HG03460 (cell line): ENCODE results near the gene TARBP1.
"Not testable (repeated sequence)": the region's sequence is repeated elsewhere in the genome, so short reads cannot be mapped to it uniquely, and the experiment has no call there.

Experiments
- ATAC-seq: cut with Tn5 transposase; IDR thresholded peaks from one replicate; pipeline ENCODE4 v1.9.1; 2021; ENCODE audit not compliant: unreplicated experiment

Gene TARBP1, protein sequence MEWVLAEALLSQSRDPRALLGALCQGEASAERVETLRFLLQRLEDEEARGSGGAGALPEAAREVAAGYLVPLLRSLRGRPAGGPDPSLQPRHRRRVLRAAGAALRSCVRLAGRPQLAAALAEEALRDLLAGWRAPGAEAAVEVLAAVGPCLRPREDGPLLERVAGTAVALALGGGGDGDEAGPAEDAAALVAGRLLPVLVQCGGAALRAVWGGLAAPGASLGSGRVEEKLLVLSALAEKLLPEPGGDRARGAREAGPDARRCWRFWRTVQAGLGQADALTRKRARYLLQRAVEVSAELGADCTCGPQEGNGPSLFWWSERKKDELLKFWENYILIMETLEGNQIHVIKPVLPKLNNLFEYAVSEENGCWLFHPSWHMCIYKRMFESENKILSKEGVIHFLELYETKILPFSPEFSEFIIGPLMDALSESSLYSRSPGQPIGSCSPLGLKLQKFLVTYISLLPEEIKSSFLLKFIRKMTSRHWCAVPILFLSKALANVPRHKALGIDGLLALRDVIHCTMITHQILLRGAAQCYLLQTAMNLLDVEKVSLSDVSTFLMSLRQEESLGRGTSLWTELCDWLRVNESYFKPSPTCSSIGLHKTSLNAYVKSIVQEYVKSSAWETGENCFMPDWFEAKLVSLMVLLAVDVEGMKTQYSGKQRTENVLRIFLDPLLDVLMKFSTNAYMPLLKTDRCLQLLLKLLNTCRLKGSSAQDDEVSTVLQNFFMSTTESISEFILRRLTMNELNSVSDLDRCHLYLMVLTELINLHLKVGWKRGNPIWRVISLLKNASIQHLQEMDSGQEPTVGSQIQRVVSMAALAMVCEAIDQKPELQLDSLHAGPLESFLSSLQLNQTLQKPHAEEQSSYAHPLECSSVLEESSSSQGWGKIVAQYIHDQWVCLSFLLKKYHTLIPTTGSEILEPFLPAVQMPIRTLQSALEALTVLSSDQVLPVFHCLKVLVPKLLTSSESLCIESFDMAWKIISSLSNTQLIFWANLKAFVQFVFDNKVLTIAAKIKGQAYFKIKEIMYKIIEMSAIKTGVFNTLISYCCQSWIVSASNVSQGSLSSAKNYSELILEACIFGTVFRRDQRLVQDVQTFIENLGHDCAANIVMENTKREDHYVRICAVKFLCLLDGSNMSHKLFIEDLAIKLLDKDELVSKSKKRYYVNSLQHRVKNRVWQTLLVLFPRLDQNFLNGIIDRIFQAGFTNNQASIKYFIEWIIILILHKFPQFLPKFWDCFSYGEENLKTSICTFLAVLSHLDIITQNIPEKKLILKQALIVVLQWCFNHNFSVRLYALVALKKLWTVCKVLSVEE (N-terminal part only)

GRCh38 chr1:234478481-234479309, at the start of gene TARBP1:
Gene TARBP1 (minus strand): TSS chr1:234479179. CDS start chr1:234479103, 76 bp downstream.
- ATAC-seq: peak; percentile 58

DNA sequence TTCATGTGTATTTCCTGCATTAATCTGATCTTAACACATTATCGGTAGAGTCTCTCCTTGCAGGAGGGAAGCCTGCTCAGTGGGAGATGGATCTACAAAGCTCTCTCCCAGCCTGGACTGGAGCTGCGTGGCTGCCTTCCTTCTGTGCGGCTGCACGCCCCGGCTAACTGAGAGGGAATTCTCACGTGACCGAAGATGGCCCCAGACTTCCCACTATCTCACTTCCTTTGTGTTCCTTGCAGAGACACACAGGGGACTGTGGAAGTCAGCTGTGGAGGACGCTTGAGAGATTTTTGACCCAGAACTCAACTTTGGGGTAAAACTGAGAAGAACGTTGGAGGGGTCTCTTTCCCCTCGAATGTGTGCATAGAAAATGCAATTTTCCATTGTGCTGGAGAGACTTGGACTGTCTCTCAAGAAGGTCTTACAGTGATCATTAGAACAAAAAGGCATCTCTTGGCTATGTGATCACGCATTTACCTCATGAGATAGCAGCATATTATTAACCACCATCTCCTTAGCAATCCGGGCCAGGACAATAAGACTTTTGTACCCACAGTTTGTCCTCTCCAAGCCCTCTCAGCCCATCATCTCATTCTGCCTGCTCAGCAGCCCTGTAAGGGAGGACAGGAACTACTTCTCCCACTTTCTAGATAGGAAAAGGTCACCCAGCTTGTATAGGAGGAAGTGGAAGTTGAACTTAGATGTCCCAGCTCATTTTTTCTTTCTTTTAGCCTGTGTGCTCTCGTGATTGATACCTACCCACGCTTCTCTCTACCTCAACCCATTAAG, 49.3 kb upstream of the TARBP1 start:
- no peak for ATAC-seq

DNA sequence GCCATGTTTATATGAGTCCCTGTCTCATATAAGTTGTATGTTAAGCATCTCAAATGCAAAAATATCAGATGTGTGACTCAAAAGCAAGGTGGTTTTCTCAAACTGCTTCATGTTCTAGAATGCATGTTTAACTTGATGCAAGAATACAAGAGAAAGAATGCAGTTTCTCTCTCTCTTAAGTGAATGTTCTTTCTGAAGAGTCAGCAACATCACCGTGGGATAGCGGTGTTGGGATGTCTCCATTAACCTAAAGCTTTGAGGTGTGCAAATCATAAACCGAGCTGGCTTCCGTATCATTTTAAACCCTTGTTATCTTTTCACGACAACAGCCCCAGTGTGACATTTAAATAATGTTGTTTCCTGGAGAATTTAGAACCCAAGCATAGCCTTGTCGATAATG, 48.4 kb upstream of the TARBP1 start:
- no peak for ATAC-seq

- ATAC-seq: no peak
Measured at GRCh38 chr1:234526922-234527321, 47.9 kb upstream of the TARBP1 start.

GRCh38 chr1:234525099-234525799, 46.3 kb upstream of the TARBP1 start:
- no peak for ATAC-seq

- ATAC-seq: no peak
Measured at GRCh38 chr1:234521836-234522235, 42.9 kb upstream of the TARBP1 start.

GRCh38 chr1:234520908-234521817, 42.2 kb upstream of the TARBP1 start:
- no peak for ATAC-seq

GRCh38 chr1:234519506-234519905, 40.5 kb upstream of the TARBP1 start:
- ATAC-seq: no peak

DNA sequence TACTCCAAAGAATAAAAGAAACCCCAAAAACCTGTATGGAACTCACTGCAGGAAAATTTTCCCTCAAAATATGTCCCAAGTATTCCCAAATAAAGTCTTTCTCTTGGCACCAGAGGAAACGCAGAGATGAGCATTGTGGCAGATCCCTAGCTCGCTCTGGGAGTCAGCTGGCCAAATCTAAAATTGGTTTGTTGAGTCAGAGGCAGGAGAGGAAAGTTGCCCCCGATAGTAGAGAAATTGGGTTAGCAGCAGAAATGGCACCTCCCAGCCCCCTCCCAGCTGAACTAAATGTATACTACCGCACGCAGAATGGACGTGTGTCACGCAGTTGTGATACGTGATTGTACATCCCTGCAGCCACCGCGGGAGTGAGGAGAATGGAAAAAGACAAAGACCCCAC, 39.9 kb upstream of the TARBP1 start:
- no peak for ATAC-seq

DNA sequence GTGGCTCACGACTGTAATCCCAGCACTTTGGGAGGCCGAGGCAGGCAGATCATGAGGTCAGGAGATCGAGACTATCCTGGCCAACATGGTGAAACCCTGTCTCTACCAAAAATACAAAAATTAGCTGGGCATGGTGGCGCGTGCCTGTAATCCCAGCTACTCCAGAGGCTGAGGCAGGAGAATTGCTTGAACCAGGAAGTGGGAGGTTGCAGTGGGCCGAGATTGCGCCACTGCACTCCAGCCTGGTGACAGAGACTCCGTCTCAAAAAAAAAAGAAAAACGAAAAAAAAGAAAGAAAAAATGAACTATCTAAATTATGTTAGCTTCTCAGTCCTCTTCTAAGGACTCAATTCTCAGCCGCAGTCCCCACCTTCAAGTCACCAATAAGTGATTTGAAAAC, 39.1 kb upstream of the TARBP1 start:
- ATAC-seq: not testable (repeated sequence)

DNA sequence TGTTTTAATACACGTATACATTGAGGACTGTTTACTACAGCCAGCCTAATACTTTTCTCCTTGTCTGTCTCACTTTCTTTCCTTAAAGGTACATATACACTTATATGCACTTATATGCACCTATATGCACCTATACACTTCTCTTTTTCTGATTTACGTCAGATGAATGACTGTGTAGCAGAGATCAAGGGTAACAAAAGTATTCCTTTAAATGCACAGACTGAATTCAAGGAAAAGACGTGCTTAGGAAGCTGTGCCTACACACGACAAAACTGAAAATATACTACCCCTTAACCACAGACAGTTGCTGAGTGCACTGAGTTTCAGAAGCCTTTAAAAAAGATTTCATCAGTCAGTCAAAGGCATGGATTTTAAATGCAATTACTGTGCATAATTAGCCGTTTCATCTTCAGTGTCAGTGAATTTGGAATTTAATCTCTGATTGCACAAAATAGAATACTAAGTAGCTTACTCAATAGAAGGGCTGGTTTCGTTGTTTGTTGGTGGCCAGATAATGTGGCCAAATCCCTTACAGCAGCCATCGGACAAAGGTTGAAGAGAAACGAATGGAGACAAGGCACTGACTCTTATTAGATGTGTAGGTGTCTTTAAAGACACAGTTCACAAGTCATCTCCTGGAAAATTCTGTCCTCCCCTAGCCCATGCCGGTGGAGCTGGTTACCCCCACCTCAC, 38.3 kb upstream of the TARBP1 start:
- no peak for ATAC-seq

GRCh38 chr1:234515821-234516241, 36.9 kb upstream of the TARBP1 start:
- no peak for ATAC-seq

- ATAC-seq: no peak
Measured at GRCh38 chr1:234515411-234515810, 36.4 kb upstream of the TARBP1 start.

GRCh38 chr1:234512451-234512861, 33.5 kb upstream of the TARBP1 start:
- ATAC-seq: no peak

DNA sequence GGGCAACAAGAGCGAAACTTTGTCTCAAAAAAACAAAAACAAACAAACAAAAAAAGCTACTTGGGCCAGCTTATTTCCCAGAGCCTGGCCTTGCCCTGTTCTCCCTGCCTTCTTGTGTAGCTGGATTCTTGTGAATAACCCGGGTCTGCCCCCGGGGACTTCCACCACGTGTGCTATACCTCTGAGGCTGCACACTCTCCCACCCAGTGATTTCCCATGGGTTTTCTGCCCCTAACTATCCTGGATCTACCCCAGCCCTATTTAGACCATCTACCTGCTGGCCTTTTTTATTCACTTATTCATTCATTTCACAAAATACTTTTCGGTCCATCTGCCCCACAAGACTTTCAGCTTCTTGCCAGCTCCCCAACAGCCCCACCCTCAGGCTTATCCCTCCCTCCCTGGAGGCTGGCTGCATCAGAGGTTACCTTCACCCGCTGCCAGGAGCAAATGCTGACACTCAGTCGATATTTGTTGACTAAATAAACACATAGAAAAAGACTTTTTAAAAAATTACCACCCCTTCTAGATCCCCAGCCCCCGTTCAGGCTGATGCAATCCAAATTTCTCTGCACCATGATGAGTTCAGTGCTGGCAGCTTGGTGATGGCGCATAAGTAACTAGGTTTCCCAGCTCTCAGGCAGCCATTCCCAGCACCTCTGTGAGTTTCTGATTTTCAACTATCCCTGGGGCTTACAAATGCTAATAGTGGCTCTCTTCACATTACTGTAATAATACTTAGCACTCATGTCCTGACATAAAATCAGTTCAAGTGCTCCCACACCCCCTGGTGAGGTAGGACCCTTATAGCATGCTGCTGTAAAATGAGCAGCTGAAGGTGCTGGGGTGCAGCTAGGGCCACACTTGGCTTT, 30.7 kb upstream of the TARBP1 start:
- no peak for ATAC-seq
